ENCODE measurements around the gene MFSD8. TPM values are rescaled to one million over a fixed set of nuclear protein-coding genes. Genes with fewer than 3 reads are reported as not detected.
A peak's percentile ranks its signal among the peaks of the same experiment; 100 is the strongest.
"Not testable (repeated sequence)": the region's sequence is repeated elsewhere in the genome, so short reads cannot be mapped to it uniquely, and the experiment has no call there.

The MFSD8 gene
- total and polyA plus RNA-seq, 2 donors from 2014 or later = 6.6 to 20.5 TPM

DNA sequence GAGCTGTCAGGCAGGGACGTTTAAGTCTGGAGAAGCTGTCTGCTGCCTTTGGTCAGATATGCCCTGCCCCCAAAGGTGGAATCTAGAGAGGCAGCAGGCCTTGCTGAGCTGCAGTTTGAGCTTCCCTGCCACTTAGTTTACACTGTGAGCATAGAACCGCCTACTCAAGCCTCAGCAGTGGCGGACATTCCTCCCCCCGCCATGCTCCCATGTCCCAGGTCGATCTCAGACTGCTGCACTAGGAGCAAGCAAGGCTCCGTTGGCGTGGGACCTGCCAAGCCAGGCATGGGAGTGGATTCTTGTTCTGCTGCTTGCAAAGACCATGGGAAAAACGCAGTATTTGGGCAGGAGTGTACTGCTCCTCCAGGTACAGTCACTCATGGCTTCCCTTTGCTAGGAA is 59.9 kb downstream of the MFSD8 start:
- Histone ChIP-seq H3K27ac (ENCODE audit: low read depth in 2 of 2, low read length in 2 of 2) (no peak overlapping the region), H3K27me3 (ENCODE audit: control insufficient read depth, insufficient read depth, low read length) (no peaks in the 10 kb centered on the region), H3K4me3 (ENCODE audit: low read length in 3 of 3) (no peak overlapping the region), H3K9me3 (ENCODE audit: control insufficient read depth in 2 of 3, insufficient read depth in 1 of 3, low read length in 3 of 3) (no peaks in the 10 kb centered on the region), H3K9ac (ENCODE audit: low read length in 3 of 3) (no peak overlapping the region), H3K4me1 (ENCODE audit: control insufficient read depth in 2 of 3, insufficient read depth in 2 of 3, low read depth in 1 of 3, low read length in 3 of 3) (no peaks in the 10 kb centered on the region), H3K36me3 (ENCODE audit: control insufficient read depth in 2 of 3, insufficient read depth in 3 of 3, low read length in 3 of 3) (no peaks in the 10 kb centered on the region)
- FAIRE-seq (no peak), DNase-seq (peak in 1 of 5 donors; percentile 24)
- intact Hi-C loops (cut with DNase I) = no loop called here
- TF ChIP-seq, protein P1, sequence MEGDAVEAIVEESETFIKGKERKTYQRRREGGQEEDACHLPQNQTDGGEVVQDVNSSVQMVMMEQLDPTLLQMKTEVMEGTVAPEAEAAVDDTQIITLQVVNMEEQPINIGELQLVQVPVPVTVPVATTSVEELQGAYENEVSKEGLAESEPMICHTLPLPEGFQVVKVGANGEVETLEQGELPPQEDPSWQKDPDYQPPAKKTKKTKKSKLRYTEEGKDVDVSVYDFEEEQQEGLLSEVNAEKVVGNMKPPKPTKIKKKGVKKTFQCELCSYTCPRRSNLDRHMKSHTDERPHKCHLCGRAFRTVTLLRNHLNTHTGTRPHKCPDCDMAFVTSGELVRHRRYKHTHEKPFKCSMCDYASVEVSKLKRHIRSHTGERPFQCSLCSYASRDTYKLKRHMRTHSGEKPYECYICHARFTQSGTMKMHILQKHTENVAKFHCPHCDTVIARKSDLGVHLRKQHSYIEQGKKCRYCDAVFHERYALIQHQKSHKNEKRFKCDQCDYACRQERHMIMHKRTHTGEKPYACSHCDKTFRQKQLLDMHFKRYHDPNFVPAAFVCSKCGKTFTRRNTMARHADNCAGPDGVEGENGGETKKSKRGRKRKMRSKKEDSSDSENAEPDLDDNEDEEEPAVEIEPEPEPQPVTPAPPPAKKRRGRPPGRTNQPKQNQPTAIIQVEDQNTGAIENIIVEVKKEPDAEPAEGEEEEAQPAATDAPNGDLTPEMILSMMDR (IDR thresholded peaks at IDR 0.05; ENCODE audit: borderline replicate concordance, extremely low read depth, insufficient read depth) = no peak

DNA sequence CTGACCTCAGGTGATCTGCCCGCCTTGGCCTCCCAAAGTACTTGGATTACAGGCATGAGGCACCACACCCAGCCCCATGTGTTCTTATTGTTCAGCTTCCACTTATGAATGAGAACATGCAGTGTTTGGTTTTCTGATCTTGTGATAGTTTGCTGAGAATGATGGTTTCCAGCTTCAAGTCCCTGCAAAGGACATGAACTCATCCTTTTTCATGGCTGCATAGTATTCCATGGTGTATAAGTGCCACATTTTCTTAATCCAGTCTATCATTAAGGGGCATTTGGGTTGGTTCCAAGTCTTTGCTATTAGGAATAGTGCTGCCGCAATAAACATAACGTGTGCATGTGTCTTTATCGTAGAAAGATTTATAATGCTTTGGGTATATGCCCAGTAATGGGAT is 65.3 kb downstream of the MFSD8 start:
- H3K9ac ChIP-seq (ENCODE audit: low read length in 3 of 3); H3K9me3 ChIP-seq (ENCODE audit: control insufficient read depth in 2 of 3, insufficient read depth in 1 of 3, low read length in 3 of 3); H3K27ac ChIP-seq (ENCODE audit: low read depth in 2 of 2, low read length in 2 of 2); H3K4me1 ChIP-seq (ENCODE audit: control insufficient read depth in 2 of 3, insufficient read depth in 2 of 3, low read depth in 1 of 3, low read length in 3 of 3); intact Hi-C loops (cut with DNase I); DNase-seq; H3K36me3 ChIP-seq (ENCODE audit: control insufficient read depth in 2 of 3, insufficient read depth in 3 of 3, low read length in 3 of 3); H3K27me3 ChIP-seq (ENCODE audit: control insufficient read depth, insufficient read depth, low read length); H3K4me3 ChIP-seq (ENCODE audit: low read length in 3 of 3); FAIRE-seq: not testable (repeated sequence)

DNA sequence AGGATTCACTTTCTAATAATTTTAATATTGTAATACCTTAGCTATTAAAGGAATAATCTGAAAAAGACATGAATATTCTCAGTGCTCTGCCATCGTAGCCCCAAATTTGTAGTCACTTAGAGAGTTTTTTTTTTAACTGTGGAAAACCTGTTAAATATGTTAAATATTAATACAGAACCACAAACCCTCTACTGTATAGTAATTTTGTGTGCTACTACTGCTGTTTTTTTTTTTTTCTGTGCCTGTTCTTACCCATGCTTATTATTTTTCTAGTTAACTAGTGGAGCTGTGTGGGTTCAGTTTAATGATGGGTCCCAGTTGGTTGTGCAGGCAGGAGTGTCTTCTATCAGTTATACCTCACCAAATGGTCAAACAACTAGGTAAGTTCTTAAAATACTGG is 68.4 kb downstream of the MFSD8 start:
- Histone ChIP-seq H3K36me3 (ENCODE audit: control insufficient read depth in 2 of 3, insufficient read depth in 3 of 3, low read length in 3 of 3) (peaks cover 0 to 2% (median 0%) of the 10 kb centered on the region in 3 donors), H3K27me3 (ENCODE audit: control insufficient read depth, insufficient read depth, low read length) (no peaks in the 10 kb centered on the region), H3K9ac (ENCODE audit: low read length in 3 of 3) (no peak overlapping the region), H3K4me3 (ENCODE audit: low read length in 3 of 3) (no peak overlapping the region), H3K4me1 (ENCODE audit: control insufficient read depth in 2 of 3, insufficient read depth in 2 of 3, low read depth in 1 of 3, low read length in 3 of 3) (no peaks in the 10 kb centered on the region), H3K27ac (ENCODE audit: low read depth in 2 of 2, low read length in 2 of 2) (no peak overlapping the region), H3K9me3 (ENCODE audit: control insufficient read depth in 2 of 3, insufficient read depth in 1 of 3, low read length in 3 of 3) (no peaks in the 10 kb centered on the region)
- DNase-seq (no peak), FAIRE-seq (no peak)
- TF ChIP-seq, protein P1 (IDR thresholded peaks at IDR 0.05; ENCODE audit: borderline replicate concordance, extremely low read depth, insufficient read depth) = no peak
- intact Hi-C loops (cut with DNase I) = no loop called here

DNA sequence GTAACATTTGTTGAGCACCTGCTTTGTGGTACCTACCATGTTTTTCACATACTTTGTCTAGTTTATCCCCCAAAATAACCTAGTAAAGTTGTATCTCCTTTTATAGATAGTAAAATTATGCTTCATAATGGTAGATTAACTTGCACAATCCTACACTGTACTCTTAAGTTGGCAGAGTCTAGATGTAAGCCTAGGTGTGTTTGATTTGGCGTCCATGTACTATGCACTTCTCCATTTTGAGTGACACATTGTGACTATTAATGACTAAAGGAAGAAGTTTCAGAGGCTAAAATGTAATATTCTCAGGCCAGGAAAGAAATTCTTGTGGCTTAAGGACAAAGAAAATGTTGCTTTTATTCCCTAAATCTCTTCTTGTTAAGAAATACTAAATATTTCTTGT is 68.9 kb downstream of the MFSD8 start:
- Histone ChIP-seq H3K4me3 (ENCODE audit: low read length in 3 of 3) (no peak overlapping the region), H3K27ac (ENCODE audit: low read depth in 2 of 2, low read length in 2 of 2) (no peak overlapping the region), H3K36me3 (ENCODE audit: control insufficient read depth in 2 of 3, insufficient read depth in 3 of 3, low read length in 3 of 3) (peaks cover 0 to 2% (median 0%) of the 10 kb centered on the region in 3 donors), H3K9me3 (ENCODE audit: control insufficient read depth in 2 of 3, insufficient read depth in 1 of 3, low read length in 3 of 3) (no peaks in the 10 kb centered on the region), H3K27me3 (ENCODE audit: control insufficient read depth, insufficient read depth, low read length) (no peaks in the 10 kb centered on the region), H3K4me1 (ENCODE audit: control insufficient read depth in 2 of 3, insufficient read depth in 2 of 3, low read depth in 1 of 3, low read length in 3 of 3) (no peaks in the 10 kb centered on the region), H3K9ac (ENCODE audit: low read length in 3 of 3) (no peak overlapping the region)
- TF ChIP-seq, protein P1 (IDR thresholded peaks at IDR 0.05; ENCODE audit: borderline replicate concordance, extremely low read depth, insufficient read depth) = no peak
- no peak for DNase-seq
- no peak for FAIRE-seq
- intact Hi-C loops (cut with DNase I) = no loop called here

All from kidney (tissue), 14 donors.